HTR-8/SVneo (cell line): ENCODE measurements around the gene CCDC188.

Source experiments
- DNase-seq: peaks from one replicate; pipeline ENCODE4 v3.0.0; 2011; ENCODE audit warnings: low spot score, mixed read lengths; ENCODE audit not compliant: insufficient read length
- FAIRE-seq: peaks from 2 replicates; lab custom pipeline; 2011; peaks lifted over from hg19 to GRCh38; lab: Jason Lieb, UNC

The CCDC188 gene

GRCh38 chr22:20138417-20138738 is 12.5 kb downstream of the CCDC188 start:
- FAIRE-seq: no peak
- no peak for DNase-seq

GRCh38 chr22:20137671-20138416 is 13.0 kb downstream of the CCDC188 start:
- FAIRE-seq: no peak
- DNase-seq: no peak

GRCh38 chr22:20137113-20137512 is 13.7 kb downstream of the CCDC188 start:
- FAIRE-seq: no peak
- no peak for DNase-seq

DNA sequence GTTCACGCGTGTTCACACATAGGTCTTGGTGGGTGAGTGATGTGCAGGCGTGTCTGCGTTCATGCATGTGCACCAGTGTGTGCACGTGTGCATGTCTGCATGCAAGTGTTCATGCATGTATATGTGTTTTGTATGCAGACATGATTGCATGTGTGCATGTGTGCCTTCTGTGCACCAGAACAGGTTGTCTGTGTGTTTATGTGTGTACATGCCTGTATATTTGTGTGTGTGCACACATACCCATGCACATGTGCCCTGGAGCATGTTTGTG is 14.3 kb downstream of the CCDC188 start:
- FAIRE-seq: no peak
- no peak for DNase-seq

GRCh38 chr22:20135806-20136602 is 14.9 kb downstream of the CCDC188 start:
- no peak for DNase-seq
- no peak for FAIRE-seq

GRCh38 chr22:20135265-20135664 is 15.6 kb downstream of the CCDC188 start:
- FAIRE-seq: no peak

GRCh38 chr22:20133930-20134549 is 16.8 kb downstream of the CCDC188 start:
- FAIRE-seq: no peak
- DNase-seq: no peak

More at GRCh38 chr22:20135265-20135664, 15.6 kb downstream of the CCDC188 start:
- no peak for DNase-seq

- FAIRE-seq (no peak), DNase-seq (no peak)
These were observed 18.1 kb downstream of the CCDC188 start for GRCh38 chr22:20132686-20133246.

DNA sequence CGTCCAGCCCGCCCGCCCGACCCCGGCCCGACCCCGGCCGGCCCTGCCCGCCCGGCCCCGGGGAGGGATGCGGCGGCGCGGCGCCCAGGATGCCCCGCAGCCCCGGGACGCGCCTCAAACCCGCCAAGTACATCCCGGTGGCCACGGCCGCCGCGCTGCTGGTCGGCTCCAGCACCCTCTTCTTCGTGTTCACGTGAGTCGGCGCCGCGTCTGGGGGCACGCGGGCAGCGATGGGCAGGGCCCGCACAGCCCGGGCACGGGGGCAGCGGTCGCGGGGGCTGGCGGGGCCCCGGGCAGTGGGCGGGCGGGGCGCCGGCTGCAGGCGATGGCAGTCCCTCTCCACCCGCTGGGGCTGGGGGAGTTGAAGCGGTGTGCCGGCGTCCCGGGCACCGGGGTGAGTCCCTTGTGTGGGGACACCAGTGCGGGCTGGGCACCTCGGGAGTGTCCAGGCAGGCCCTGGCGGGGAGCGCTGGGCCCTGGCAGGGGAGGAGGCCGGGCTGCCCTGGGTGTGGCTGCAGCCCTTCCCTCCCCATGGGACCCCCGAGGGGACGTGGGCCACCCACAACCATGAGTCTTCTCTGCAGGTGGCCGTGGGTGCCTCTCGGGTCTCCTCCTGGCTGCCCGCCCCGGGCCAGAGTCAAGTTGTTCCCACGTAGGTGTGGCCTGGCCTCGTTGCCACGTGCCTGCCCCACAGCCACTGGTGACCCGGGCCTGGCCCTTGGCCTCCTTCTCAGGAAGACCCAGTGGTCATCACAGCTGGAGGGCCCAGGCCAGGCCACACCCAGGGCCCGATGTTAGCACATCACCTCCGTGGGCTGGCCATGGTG is 18.8 kb downstream of the CCDC188 start:
- no peak for FAIRE-seq
- no peak for DNase-seq

DNA sequence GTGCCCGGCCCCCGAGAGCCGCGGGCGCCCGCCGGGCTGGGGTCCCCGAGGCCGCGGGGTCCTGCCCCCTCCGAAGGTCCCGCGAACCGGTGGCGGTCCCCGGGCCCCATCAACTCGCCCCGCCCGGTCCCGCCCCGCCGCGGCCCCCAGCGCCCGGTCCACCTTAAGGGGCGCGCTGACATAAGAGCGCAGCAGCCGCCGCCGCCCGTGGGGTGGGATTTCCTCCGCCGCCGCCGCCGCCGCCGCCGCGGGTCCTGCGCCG is 19.3 kb downstream of the CCDC188 start, which contains the start of gene ZDHHC8:
Gene ZDHHC8 (plus strand): TSS at position 208 of the 262 bp plus-strand sequence. CDS start 144 bp downstream, outside the sequence.
- FAIRE-seq (no peak), DNase-seq (no peak)

GRCh38 chr22:20130731-20131596 is 19.9 kb downstream of the CCDC188 start:
- FAIRE-seq: no peak
- peak; percentile 71 for DNase-seq

GRCh38 chr22:20130319-20130718 is 20.5 kb downstream of the CCDC188 start:
- FAIRE-seq (no peak), DNase-seq (no peak)

- DNase-seq: no peak
- FAIRE-seq: no peak
These were observed 21.2 kb downstream of the CCDC188 start for GRCh38 chr22:20129747-20130014.

DNA sequence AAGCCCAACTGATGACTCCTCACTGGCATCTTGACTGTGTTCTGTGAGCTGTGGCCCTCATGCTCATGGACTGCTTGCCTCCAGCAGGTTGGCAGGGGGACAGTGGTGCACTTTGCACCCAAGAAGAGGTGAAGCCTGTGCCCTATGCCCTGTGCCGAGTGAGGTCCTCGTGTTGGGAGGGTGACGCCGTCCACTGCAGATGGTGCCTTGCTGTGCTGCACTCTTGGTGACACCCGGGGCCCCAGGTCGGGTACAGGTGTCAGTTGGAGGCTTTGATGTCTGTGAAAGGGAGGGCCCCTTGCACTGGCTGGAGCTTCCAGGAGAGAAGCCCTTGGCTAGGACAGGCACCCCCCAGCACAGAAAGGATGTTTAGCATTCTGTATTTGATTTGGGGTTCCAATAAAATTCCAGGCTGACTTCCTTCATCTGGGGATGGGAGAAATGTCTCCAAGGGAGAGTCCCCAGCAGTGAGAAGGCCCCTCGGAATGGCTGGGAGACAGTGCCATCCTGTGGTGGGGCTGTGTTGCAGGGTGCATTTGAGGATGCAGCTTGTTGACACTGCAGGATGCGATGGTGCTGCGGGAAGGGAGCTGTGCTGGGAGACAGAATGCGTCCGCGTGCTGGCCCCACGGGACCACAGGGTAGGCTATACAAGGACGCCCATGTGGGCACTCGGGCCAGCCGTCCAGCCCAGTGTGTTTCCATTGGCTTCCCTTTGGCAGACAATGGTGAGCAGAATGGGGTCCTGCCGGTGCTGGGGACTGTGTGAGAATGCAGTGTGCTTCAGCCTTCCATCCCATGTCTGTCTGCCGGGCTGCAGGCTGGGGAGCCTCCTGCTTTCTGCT is 21.7 kb downstream of the CCDC188 start:
- no peak for DNase-seq
- FAIRE-seq: no peak

GRCh38 chr22:20128619-20128901 is 22.3 kb downstream of the CCDC188 start:
- DNase-seq: no peak
- FAIRE-seq: peak; percentile 26

DNA sequence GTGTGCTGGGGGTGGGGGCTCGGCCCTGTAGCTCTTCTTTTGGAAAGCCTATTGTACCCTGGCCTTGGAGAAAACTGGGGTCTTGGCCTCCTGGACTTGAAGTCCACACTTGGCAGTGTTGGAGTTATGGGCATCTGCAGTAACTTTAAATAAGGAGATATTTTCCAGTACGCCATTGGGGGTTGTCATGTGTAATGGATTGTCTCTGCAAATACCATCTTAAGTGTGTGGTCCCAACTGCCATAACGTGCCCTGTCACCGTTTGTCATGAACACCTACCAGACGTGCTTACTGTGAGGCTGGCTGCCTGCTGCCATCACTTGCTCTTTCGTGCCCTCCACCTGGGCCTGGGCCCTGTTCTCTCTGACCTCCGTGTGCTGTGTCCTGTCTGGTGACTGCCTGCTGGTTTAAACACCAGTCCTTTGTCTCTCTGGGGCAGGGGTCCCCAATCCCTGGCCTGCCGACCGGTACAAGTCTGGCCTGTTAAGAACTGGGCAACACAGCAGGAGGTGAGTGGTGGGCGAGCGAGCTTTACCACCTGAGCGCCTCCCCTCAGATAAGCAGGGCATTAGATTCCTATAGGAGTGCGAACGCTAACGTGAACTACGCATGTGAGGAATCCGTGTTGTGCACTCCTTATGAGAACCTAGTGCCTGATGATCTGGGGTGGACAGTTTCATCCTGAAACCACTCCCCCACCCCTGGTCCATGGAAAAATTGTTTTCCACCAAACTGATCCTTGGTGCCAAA is 22.8 kb downstream of the CCDC188 start:
- DNase-seq: no peak
- FAIRE-seq: peak; percentile 42

GRCh38 chr22:20127318-20127868 is 23.5 kb downstream of the CCDC188 start:
- DNase-seq (no peak), FAIRE-seq (no peak)
